CD4-positive, alpha-beta T cell (primary cell): ENCODE measurements around the gene DHCR24. TPM values are rescaled to one million over a fixed set of nuclear protein-coding genes. Genes with fewer than 3 reads are reported as not detected.

Experiments
- ATAC-seq: fragments of 200-7000 bp; cut with Tn5 transposase; one replicate; pipeline ENCODE4 v1.10.0; 2022; ENCODE audit warnings: mild to moderate bottlenecking; ENCODE audit not compliant: poor library complexity
- CTCF ChIA-PET: fragments of 350-600 bp; sonication (Branson Sonifier 250); formaldehyde crosslinking; loops from one replicate; lab custom pipeline; 2021; ENCODE audit warnings: antibody characterized with exemption, inconsistent platforms; lab: Charles Lee
- POLR2A ChIA-PET: fragments of 350-600 bp; sonication (Branson Sonifier 250); formaldehyde crosslinking; loops from one replicate; lab custom pipeline; 2021; ENCODE audit warnings: antibody characterized with exemption, inconsistent platforms; lab: Charles Lee
- DNase-seq, 14 experiments: peaks; one replicate each; pipeline ENCODE4 v3.0.0-alpha.2; 2013 to 2020; ENCODE audit warnings: mixed read lengths in 2 of 14
- H3K27ac ChIP-seq, 2 donors: one replicate each; pipeline versions ENCODE4 v1.5.1 to v1.7.0; 2013; ENCODE audit warnings: low read length in 2 of 2, low read depth in 1 of 2, mild to moderate bottlenecking in 1 of 2
- H3K27me3 ChIP-seq, 2 experiments: 1 replicate in 1 of 2; 2 replicates in 1 of 2; pipeline versions ENCODE4 v1.6.1 to v1.7.0; 2013; ENCODE audit warnings: low read length in 2 of 2, control low read depth in 1 of 2, mild to moderate bottlenecking in 1 of 2, moderate library complexity in 1 of 2; ENCODE audit not compliant: insufficient read depth in 2 of 2, control insufficient read depth in 1 of 2
- H3K36me3 ChIP-seq: one replicate; pipeline ENCODE4 v1.6.1; 2013; ENCODE audit warnings: low read length, control low read depth; ENCODE audit not compliant: insufficient read depth
- H3K4me1 ChIP-seq: one replicate; pipeline ENCODE4 v1.6.1; 2013; ENCODE audit warnings: low read length, control low read depth; ENCODE audit not compliant: insufficient read depth
- H3K4me3 ChIP-seq: one replicate; pipeline ENCODE4 v1.5.1; 2013; ENCODE audit warnings: mild to moderate bottlenecking, low read length, moderate library complexity
- H3K9me3 ChIP-seq, 2 experiments: 1 replicate in 1 of 2; 2 replicates in 1 of 2; pipeline versions ENCODE4 v1.6.1 to v1.7.0; 2013; ENCODE audit warnings: low read length in 2 of 2, mild to moderate bottlenecking in 2 of 2, control low read depth in 1 of 2, moderate library complexity in 1 of 2; ENCODE audit not compliant: control insufficient read depth in 1 of 2, insufficient read depth in 1 of 2
- H3K27ac Mint-ChIP-seq: one replicate; pipeline ENCODE4 v1.8.0; 2020; ENCODE audit warnings: mixed read lengths
- H3K27me3 Mint-ChIP-seq: one replicate; pipeline ENCODE4 v1.8.0; 2021; ENCODE audit warnings: mixed read lengths
- H3K36me3 Mint-ChIP-seq: one replicate; pipeline ENCODE4 v1.8.0; 2021; ENCODE audit warnings: low read depth, mixed read lengths
- H3K4me1 Mint-ChIP-seq: one replicate; pipeline ENCODE4 v1.8.0; 2021; ENCODE audit warnings: low read depth, mixed read lengths
- H3K4me3 Mint-ChIP-seq: one replicate; pipeline ENCODE4 v1.8.0; 2020; ENCODE audit warnings: mild to moderate bottlenecking, mixed read lengths
- H3K9me3 Mint-ChIP-seq: one replicate; pipeline ENCODE4 v1.8.0; 2020; ENCODE audit warnings: mixed read lengths
- intact Hi-C, 2 experiments: fragments of 100-400 bp; cut with DNase I in 1 of 2; cut with micrococcal nuclease in 1 of 2; formaldehyde crosslinking; loops; one replicate each; pipeline versions ENCODE4 v1.15.1 to v1.9.0; 2023 to 2025; cut with DNase I, micrococcal nuclease
- total RNA-seq, 174 experiments: library from RNA in 2 of 174; stranded (reverse) in 2 of 174; gene quantifications; one replicate each; pipeline ENCODE4 v1.2.3 and lab custom pipeline; 2021 to 2026
- TF ChIP-seq, protein P1 (sequence below): fragments of 200-600 bp; IDR thresholded peaks from one replicate; pipeline ENCODE4 v1.8.0; 2022; ENCODE audit warnings: antibody characterized with exemption, mild to moderate bottlenecking

Gene DHCR24
- total RNA-seq, 2 experiments from 2014 or later, result 0.34 to 0.55 TPM

DNA sequence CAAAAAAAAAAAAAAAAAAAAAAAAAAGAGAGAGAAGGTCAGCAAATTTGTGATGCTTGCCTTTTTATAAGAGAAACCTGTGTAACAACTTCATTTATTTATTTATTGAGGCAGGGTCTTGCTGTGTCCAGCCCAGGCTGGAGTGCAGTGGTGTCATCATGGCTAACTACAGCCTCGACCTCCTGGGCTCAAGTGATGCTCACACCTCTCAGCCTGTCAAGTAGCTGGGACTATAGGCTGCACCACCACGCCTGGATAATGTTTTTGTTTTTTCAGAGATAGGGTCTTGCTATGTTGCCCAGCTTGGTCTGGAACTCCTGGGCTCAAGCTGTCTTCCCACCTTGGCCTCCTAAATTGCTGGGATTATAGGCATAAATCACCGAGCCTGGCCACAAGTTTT lies 42.4 kb downstream of the DHCR24 start:
- H3K27me3 Mint-ChIP-seq, result no peaks in the 10 kb centered on the region
- H3K4me1 Mint-ChIP-seq, result no peaks in the 10 kb centered on the region
- TF ChIP-seq, protein P1, sequence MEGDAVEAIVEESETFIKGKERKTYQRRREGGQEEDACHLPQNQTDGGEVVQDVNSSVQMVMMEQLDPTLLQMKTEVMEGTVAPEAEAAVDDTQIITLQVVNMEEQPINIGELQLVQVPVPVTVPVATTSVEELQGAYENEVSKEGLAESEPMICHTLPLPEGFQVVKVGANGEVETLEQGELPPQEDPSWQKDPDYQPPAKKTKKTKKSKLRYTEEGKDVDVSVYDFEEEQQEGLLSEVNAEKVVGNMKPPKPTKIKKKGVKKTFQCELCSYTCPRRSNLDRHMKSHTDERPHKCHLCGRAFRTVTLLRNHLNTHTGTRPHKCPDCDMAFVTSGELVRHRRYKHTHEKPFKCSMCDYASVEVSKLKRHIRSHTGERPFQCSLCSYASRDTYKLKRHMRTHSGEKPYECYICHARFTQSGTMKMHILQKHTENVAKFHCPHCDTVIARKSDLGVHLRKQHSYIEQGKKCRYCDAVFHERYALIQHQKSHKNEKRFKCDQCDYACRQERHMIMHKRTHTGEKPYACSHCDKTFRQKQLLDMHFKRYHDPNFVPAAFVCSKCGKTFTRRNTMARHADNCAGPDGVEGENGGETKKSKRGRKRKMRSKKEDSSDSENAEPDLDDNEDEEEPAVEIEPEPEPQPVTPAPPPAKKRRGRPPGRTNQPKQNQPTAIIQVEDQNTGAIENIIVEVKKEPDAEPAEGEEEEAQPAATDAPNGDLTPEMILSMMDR, result no peak
- no peak overlapping the region for H3K27ac Mint-ChIP-seq
- H3K4me3 ChIP-seq, result no peak overlapping the region
- no peaks in the 10 kb centered on the region for H3K36me3 Mint-ChIP-seq
- H3K9me3 Mint-ChIP-seq, result no peaks in the 10 kb centered on the region
- intact Hi-C loops, result no loop called here
- POLR2A ChIA-PET, result no interaction called here
- no peaks in the 10 kb centered on the region for H3K4me1 ChIP-seq
- no peak overlapping the region for H3K27ac ChIP-seq
- H3K9me3 ChIP-seq, result no peaks in the 10 kb centered on the region
- CTCF ChIA-PET, result no interaction called here
- ATAC-seq (no peak), DNase-seq (no peak)
- no peaks in the 10 kb centered on the region for H3K27me3 ChIP-seq
- H3K4me3 Mint-ChIP-seq, result no peak overlapping the region
- H3K36me3 ChIP-seq, result no peaks in the 10 kb centered on the region

DNA sequence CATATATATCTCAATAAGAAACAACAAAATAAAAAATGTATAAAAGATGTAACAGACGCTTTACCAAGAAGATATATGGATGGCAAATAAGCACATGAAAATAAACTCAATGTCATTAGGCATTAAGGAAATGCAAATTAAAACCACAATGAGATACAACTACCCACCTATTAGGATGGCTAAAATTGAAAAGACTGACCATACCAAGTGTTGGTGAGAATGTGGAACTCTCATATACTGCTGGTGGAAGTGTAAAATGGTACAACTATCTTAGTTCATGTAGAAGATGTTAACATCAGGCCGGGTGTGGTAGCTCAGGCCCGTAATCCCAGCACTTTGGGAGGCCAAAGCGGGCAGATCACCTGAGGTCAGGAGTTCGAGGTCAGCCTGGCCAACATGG lies 43.5 kb downstream of the DHCR24 start:
- Mint-ChIP-seq H3K4me3 (no peak overlapping the region), H3K27ac (no peak overlapping the region), H3K36me3 (no peaks in the 10 kb centered on the region), H3K4me1 (no peaks in the 10 kb centered on the region), H3K27me3 (no peaks in the 10 kb centered on the region), H3K9me3 (no peaks in the 10 kb centered on the region)
- H3K4me1 ChIP-seq, result no peaks in the 10 kb centered on the region
- H3K27ac ChIP-seq, result no peak overlapping the region
- TF ChIP-seq, protein P1, result no peak
- H3K27me3 ChIP-seq, result no peaks in the 10 kb centered on the region
- no peak overlapping the region for H3K4me3 ChIP-seq
- no peaks in the 10 kb centered on the region for H3K36me3 ChIP-seq
- POLR2A ChIA-PET, result no interaction called here
- DNase-seq (no peak), ATAC-seq (no peak)
- H3K9me3 ChIP-seq, result no peaks in the 10 kb centered on the region
- intact Hi-C loops, result no loop called here
- CTCF ChIA-PET, result no interaction called here

DNA sequence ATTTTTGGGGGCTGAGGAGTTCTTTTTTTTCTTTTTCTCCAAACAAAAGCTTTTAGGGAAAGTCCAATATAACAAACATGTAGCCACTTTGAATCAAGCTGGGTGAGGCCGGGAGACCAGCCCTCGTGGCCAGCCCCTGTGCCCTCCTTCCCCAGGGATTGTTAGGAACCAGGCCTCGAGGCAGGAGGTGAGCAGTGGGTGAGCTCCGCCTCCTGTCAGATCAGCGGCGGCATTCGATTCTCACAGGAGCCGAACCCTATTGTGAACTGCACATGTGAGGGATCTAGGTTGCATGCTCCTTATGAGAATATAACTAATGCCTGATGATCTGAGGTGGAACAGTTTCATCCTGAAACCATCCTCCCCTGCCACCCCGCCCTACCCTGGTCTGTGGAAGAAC lies 44.0 kb downstream of the DHCR24 start:
- Mint-ChIP-seq H3K27ac (no peak overlapping the region), H3K27me3 (no peaks in the 10 kb centered on the region), H3K4me3 (no peak overlapping the region), H3K9me3 (no peaks in the 10 kb centered on the region), H3K4me1 (no peaks in the 10 kb centered on the region), H3K36me3 (no peaks in the 10 kb centered on the region)
- no peak overlapping the region for H3K4me3 ChIP-seq
- no peaks in the 10 kb centered on the region for H3K27me3 ChIP-seq
- no peaks in the 10 kb centered on the region for H3K9me3 ChIP-seq
- no peaks in the 10 kb centered on the region for H3K36me3 ChIP-seq
- TF ChIP-seq, protein P1, result no peak
- POLR2A ChIA-PET, result no interaction called here
- H3K27ac ChIP-seq, result no peak overlapping the region
- ATAC-seq (no peak), DNase-seq (no peak)
- intact Hi-C loops, result no loop called here
- CTCF ChIA-PET, result no interaction called here
- H3K4me1 ChIP-seq, result no peaks in the 10 kb centered on the region
